ENCODE data around the gene SLC66A3. TPM values are rescaled to one million over a fixed set of nuclear protein-coding genes. Genes with fewer than 3 reads are reported as not detected.

SLC66A3 gene
- total RNA-seq, 1 donor = 29.8 TPM

DNA sequence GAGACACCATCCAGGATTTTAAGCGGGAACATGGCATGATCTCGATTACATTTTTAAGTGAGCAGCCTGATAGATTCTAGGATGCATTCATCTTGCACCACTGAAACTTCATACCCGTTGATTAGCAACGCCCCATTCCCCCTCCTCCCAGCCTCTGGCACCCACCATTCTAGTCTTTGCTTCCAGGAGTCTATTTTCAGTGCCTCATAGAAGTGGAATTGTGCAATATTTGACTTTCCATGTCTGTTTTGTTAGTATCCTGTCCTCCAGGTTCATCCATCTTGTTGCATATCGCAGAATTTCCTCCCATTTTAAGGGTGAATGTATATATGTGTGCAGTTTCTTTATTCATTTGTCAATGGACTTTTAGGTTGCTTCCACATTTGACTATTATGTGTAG lies 20.9 kb upstream of the SLC66A3 start:
- H3K4me3 ChIP-seq (ENCODE audit: low read depth, low read length) = no peak overlapping the region
- no peak for DNase-seq (ENCODE audit: low read depth)
- TF ChIP-seq, protein P1, sequence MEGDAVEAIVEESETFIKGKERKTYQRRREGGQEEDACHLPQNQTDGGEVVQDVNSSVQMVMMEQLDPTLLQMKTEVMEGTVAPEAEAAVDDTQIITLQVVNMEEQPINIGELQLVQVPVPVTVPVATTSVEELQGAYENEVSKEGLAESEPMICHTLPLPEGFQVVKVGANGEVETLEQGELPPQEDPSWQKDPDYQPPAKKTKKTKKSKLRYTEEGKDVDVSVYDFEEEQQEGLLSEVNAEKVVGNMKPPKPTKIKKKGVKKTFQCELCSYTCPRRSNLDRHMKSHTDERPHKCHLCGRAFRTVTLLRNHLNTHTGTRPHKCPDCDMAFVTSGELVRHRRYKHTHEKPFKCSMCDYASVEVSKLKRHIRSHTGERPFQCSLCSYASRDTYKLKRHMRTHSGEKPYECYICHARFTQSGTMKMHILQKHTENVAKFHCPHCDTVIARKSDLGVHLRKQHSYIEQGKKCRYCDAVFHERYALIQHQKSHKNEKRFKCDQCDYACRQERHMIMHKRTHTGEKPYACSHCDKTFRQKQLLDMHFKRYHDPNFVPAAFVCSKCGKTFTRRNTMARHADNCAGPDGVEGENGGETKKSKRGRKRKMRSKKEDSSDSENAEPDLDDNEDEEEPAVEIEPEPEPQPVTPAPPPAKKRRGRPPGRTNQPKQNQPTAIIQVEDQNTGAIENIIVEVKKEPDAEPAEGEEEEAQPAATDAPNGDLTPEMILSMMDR (IDR thresholded peaks at IDR 0.05; ENCODE audit: insufficient read depth, low read depth, low read length) = no peak

DNA sequence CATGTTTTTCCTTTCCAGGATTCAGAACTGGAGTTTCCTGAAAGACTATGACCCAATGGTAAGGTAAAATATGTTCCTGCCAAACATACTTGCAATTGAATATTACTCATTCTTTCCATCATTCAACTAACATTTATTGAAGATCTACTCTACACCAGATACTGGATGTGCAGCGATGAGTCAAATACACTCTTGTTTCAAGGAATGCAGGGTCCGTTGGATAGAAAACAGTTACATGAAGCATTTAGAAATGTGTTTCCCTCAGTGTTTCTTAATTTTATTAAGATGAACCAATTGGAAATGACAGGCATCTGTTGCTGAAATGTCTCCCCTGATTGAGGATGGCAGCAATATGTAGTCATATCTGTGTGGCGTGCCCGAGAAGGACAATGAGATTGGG lies 14.8 kb upstream of the SLC66A3 start:
- H3K4me3 ChIP-seq (ENCODE audit: low read depth, low read length) = no peak overlapping the region
- no peak for DNase-seq (ENCODE audit: low read depth)
- TF ChIP-seq, protein P1 (IDR thresholded peaks at IDR 0.05; ENCODE audit: insufficient read depth, low read depth, low read length) = no peak

DNA sequence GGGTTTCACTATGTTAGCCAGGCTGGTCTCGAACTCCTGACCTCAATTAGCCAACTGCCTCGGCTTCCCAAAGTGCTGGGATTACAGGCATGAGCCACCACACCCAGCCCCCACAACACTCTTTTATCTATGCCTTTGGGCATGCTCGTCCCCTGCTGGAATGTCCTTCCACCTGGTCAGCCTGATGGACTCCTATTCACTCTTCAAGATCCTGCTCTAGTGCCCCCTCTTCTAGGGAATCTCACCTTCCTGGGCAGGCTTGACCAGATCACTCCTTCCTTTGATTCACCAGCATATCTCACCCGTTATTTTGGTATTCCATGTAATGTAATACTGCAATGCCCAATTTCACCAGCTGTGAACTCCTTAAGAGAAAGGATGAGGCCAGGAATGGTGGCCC lies 13.9 kb upstream of the SLC66A3 start:
- no peak for DNase-seq (ENCODE audit: low read depth)
- TF ChIP-seq, protein P1 (IDR thresholded peaks at IDR 0.05; ENCODE audit: insufficient read depth, low read depth, low read length) = no peak
- no peak overlapping the region for H3K4me3 ChIP-seq (ENCODE audit: low read depth, low read length)

DNA sequence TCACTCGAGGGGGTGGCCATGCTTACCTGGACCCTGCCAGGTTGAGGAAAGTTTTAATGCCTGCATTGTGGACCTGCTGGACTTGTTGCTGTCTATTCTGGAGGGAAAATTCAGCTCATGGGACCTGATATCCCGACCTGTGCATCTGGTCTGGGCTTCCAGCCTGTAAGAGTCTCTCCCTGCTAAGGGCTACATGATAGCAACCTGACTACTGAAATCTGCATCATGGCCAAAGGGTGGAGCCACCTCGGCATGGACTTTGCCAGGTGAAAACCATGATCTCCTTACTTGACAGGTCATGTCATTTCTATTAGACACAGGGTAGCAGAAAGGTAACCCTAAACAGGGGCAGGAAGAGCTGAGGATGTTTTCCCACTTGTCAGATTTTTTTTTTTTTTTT lies 12.9 kb upstream of the SLC66A3 start:
- no peak for DNase-seq (ENCODE audit: low read depth)
- TF ChIP-seq, protein P1 (IDR thresholded peaks at IDR 0.05; ENCODE audit: insufficient read depth, low read depth, low read length) = no peak
- H3K4me3 ChIP-seq (ENCODE audit: low read depth, low read length) = no peak overlapping the region

DNA sequence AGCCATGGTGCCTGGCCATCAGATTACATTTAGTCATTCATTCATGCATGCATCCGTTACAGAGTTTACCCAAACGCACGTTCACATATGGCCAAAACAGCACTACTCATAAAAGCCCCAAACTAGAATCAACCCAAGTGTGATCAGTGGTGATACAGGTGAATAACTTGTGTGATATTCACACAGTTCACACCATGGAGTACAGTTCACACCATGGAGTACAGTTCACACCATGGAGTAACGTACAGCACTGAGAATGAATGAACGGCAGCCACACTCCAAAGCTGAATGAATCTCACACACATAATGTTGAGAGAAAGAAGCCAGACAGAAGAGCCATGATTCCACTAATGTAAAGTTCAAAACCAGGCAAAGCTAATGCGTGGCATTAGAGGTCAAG lies 12.3 kb upstream of the SLC66A3 start:
- DNase-seq (ENCODE audit: low read depth) = no peak
- no peak overlapping the region for H3K4me3 ChIP-seq (ENCODE audit: low read depth, low read length)
- TF ChIP-seq, protein P1 (IDR thresholded peaks at IDR 0.05; ENCODE audit: insufficient read depth, low read depth, low read length) = no peak

DNA sequence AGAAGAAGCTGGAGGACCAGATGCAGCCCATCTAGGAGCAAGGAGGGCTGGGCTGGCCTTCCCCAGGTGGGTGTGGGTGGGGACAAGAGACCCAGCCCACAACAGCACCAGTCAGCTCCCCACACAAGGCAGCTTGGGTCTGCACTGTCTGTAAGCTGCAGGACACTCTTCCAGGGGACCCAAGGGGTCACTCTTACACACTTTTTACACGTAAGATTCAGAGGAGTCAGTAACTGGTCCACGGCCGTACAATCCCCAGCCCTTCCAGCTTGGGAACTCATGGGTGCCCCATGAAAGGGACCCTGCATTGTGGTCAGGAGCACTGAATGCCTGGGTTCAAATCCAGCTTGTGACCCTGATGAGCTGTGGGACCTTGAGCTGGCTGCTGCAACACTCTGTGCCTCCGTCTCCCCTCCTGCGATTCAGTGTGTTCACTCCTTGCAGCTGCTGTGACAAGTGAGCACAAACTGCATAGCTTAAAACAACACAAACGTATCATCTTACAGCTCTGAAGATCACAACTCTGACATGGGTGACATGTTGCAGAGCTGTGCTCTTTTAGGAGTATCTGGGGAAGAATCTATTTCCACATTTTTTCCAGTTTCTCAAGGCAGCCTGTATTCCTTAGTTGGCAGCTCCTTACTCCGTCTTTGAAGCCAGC lies 11.1 kb upstream of the SLC66A3 start:
- no peak overlapping the region for H3K4me3 ChIP-seq (ENCODE audit: low read depth, low read length)
- DNase-seq (ENCODE audit: low read depth) = peak; percentile 51
- TF ChIP-seq, protein P1 (IDR thresholded peaks at IDR 0.05; ENCODE audit: insufficient read depth, low read depth, low read length) = no peak

DNA sequence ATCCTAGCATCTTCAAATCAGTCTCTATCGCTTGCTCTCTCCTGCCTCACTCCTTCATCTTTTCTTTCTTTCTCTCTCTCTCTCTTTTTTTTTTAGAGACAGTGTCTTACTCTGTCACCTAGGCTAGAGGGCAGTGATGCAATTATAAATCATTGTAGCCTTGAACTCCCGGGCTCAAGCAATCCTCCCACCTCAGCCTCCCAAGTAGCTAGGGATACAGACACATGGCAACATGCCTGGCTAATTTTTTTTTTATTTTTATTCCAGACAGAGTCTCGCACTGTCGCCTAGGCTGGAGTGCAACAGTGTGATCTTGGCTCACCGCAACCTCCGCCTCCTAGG lies 10.6 kb upstream of the SLC66A3 start:
- TF ChIP-seq, protein P1 (IDR thresholded peaks at IDR 0.05; ENCODE audit: insufficient read depth, low read depth, low read length) = no peak

More for the DNA sequence above, 10.6 kb upstream of the SLC66A3 start:
- no peak overlapping the region for H3K4me3 ChIP-seq (ENCODE audit: low read depth, low read length)
- no peak for DNase-seq (ENCODE audit: low read depth)

Data from fibroblast of villous mesenchyme (primary cell).